Measurements from ENCODE around the gene C10orf143. TPM values are rescaled to one million over a fixed set of nuclear protein-coding genes. Genes with fewer than 3 reads are reported as not detected.

Gene C10orf143
- total and polyA plus RNA-seq, 7 donors, result 1.4 to 9.6 (median 6.8) TPM

DNA sequence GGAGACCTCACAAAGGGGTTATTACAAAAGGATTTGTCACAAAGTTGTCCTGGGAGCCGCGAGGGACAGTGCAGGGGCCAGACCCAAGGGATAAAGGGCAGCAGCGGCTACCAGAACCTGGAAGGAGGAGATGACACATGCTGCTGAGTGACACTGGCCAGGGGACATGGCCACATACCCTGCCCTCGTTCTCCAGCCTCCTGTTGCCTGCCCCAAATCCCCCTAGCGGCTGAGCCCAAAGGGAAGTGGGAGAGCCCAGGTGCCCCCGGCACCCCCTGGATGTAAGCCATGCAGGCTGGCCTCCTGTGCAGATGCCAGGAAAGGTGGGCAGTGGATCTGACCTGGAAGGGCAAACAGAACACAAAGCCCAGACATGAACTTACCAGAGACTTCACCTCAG, 42.7 kb downstream of the C10orf143 start:
- no peak overlapping the region for H3K4me3 ChIP-seq
- DNase-seq, result no peak
- H3K27me3 ChIP-seq, result no peaks in the 10 kb centered on the region
- no peaks in the 10 kb centered on the region for H3K4me1 ChIP-seq
- 92 to 96% methylated on average over 6 of the region's 6 CpGs for WGBS, 2 donors
- no peaks in the 10 kb centered on the region for H3K9me3 ChIP-seq
- peaks cover 0 to 19% (median 5%) of the 10 kb centered on the region in 4 donors for H3K36me3 ChIP-seq
- no peak overlapping the region for H3K27ac ChIP-seq
- no peak for TF ChIP-seq POLR2AphosphoS5 (IDR thresholded peaks at IDR 0.05)
- no peak for TF ChIP-seq EP300 (IDR thresholded peaks at IDR 0.05)
- intact Hi-C loops (cut with DNase I), result no loop called here

DNA sequence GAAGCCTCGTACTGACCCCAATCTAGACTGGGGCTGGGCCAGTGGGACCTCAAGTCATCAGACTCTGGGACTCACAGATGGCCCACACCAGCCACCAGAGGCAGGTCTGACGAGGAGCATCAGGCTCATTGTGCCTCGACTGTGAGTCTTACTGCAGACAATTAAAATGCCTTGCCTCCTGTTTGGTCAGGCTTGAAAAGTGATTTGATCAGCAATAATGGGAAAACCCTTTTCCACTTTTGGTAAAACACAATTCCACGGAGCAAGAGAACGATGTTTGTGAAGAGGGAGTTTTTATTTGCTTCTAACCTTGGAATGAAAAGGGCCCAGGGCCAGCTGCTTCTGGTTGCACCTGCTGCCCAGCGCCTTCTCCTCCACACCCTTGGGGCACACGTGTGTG, 43.9 kb downstream of the C10orf143 start:
- intact Hi-C loops (cut with DNase I), result no loop called here
- H3K36me3 ChIP-seq, result peaks cover 0 to 19% (median 5%) of the 10 kb centered on the region in 4 donors
- TF ChIP-seq POLR2A (IDR thresholded peaks at IDR 0.05) (no peak), EP300 (IDR thresholded peaks at IDR 0.05) (no peak), POLR2AphosphoS5 (IDR thresholded peaks at IDR 0.05) (no peak)
- TF ChIP-seq, protein P1, sequence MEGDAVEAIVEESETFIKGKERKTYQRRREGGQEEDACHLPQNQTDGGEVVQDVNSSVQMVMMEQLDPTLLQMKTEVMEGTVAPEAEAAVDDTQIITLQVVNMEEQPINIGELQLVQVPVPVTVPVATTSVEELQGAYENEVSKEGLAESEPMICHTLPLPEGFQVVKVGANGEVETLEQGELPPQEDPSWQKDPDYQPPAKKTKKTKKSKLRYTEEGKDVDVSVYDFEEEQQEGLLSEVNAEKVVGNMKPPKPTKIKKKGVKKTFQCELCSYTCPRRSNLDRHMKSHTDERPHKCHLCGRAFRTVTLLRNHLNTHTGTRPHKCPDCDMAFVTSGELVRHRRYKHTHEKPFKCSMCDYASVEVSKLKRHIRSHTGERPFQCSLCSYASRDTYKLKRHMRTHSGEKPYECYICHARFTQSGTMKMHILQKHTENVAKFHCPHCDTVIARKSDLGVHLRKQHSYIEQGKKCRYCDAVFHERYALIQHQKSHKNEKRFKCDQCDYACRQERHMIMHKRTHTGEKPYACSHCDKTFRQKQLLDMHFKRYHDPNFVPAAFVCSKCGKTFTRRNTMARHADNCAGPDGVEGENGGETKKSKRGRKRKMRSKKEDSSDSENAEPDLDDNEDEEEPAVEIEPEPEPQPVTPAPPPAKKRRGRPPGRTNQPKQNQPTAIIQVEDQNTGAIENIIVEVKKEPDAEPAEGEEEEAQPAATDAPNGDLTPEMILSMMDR (IDR thresholded peaks at IDR 0.05), result no peak
- no peak for DNase-seq
- 52 to 70% methylated on average over 7 of the region's 7 CpGs for WGBS, 2 donors
- no peaks in the 10 kb centered on the region for H3K4me1 ChIP-seq
- no peak overlapping the region for H3K27ac ChIP-seq
- no peak overlapping the region for H3K4me3 ChIP-seq
- H3K9me3 ChIP-seq, result no peaks in the 10 kb centered on the region
- no peaks in the 10 kb centered on the region for H3K27me3 ChIP-seq

DNA sequence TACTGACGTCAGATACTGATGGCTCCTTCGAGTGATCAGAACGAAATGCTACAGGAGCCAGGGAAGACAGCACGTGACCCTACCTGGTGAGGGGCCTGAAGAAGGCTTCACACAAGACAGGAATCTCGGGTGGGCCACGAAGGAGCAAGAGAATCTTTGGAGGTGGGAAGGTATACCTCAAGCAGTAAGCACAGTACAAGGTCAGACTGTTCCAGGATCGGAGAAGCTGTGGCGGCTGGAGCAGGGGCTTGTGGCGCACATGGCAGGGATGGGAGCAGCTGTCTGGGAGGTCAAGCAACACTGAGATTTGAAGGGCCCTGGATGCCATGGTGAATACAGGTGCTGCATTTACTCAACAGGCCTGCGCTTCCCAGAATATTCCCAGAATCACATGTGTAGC, 45.4 kb downstream of the C10orf143 start:
- no peak for DNase-seq
- intact Hi-C loops (cut with DNase I), result no loop called here
- TF ChIP-seq EP300 (IDR thresholded peaks at IDR 0.05) (no peak), POLR2AphosphoS5 (IDR thresholded peaks at IDR 0.05) (no peak), POLR2A (IDR thresholded peaks at IDR 0.05) (no peak)
- TF ChIP-seq, protein P1 (IDR thresholded peaks at IDR 0.05), result no peak
- H3K27me3 ChIP-seq, result no peaks in the 10 kb centered on the region
- H3K9me3 ChIP-seq, result no peaks in the 10 kb centered on the region
- H3K4me1 ChIP-seq, result no peaks in the 10 kb centered on the region
- H3K27ac ChIP-seq, result no peak overlapping the region
- 94% methylated on average over 10 of the region's 10 CpGs for WGBS, 2 donors
- peaks cover 0 to 19% (median 5%) of the 10 kb centered on the region in 4 donors for H3K36me3 ChIP-seq
- H3K4me3 ChIP-seq, result no peak overlapping the region

DNA sequence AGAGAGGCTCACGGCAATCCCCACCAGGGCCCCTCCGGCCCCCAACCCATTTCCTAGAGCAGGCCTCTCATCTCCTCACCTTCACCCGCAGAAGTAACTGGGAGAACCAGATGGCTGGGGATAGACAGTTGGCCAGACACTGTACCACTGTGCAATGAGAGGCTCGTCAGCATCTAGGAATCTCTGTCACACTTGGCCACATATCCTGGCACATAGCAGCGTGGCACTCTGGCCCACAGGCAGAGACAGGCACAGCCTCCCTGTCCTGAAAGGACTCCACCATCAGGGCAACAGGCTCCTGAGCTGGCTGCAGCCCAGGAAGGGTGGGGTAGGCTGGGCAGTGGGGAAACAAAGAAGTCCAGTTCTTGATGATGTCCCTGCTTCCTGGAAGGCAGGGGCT, 45.8 kb downstream of the C10orf143 start:
- WGBS, 2 donors, result 82 to 91% methylated on average over 5 of the region's 5 CpGs
- DNase-seq, result no peak
- peaks cover 0 to 19% (median 5%) of the 10 kb centered on the region in 4 donors for H3K36me3 ChIP-seq
- no peaks in the 10 kb centered on the region for H3K4me1 ChIP-seq
- no peaks in the 10 kb centered on the region for H3K27me3 ChIP-seq
- intact Hi-C loops (cut with DNase I), result no loop called here
- TF ChIP-seq POLR2A (IDR thresholded peaks at IDR 0.05), result no peak
- no peak for TF ChIP-seq EP300 (IDR thresholded peaks at IDR 0.05)
- TF ChIP-seq POLR2AphosphoS5 (IDR thresholded peaks at IDR 0.05), result no peak
- TF ChIP-seq, protein P1 (IDR thresholded peaks at IDR 0.05), result no peak
- H3K27ac ChIP-seq, result no peak overlapping the region
- no peak overlapping the region for H3K4me3 ChIP-seq
- H3K9me3 ChIP-seq, result no peaks in the 10 kb centered on the region

DNA sequence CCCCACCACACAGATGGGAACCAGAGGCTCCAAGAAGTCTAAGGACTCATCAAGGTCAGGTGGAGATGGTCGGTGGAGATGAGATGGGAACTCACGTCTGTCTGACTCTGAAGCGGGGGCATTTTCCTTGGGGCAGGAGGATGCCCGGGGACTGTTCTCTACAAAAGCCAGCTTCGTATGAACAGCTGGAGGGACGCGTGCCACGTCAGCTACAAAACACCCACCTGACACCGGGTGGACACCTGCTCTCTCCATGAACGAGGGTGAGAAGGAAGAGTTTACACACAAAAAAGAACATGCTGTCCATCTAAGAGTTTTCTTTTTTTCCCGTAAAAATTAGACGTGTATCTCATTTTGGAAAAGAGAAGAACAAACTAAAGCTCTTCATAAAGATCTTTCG, 47.7 kb downstream of the C10orf143 start:
- H3K4me1 ChIP-seq, result no peaks in the 10 kb centered on the region
- no peak overlapping the region for H3K27ac ChIP-seq
- no peak for DNase-seq
- H3K9me3 ChIP-seq, result no peaks in the 10 kb centered on the region
- no peak overlapping the region for H3K4me3 ChIP-seq
- WGBS, 2 donors, result 91 to 96% methylated on average over 13 of the region's 13 CpGs
- no peaks in the 10 kb centered on the region for H3K27me3 ChIP-seq
- peaks cover 0 to 17% (median 3%) of the 10 kb centered on the region in 4 donors for H3K36me3 ChIP-seq
- TF ChIP-seq, protein P1 (IDR thresholded peaks at IDR 0.05), result no peak
- TF ChIP-seq EP300 (IDR thresholded peaks at IDR 0.05) (no peak), POLR2AphosphoS5 (IDR thresholded peaks at IDR 0.05) (no peak), POLR2A (IDR thresholded peaks at IDR 0.05) (no peak)
- intact Hi-C loops (cut with DNase I), result no loop called here
